SK-N-SH (cell line): Measurements from ENCODE around the gene TMEM165.

Experiments
- CHD2 ChIP-seq: fragments of 150-350 bp; IDR thresholded peaks from 2 replicates; pipeline ENCODE4 v1.6.1; 2018; ENCODE audit warnings: low read length; ENCODE audit not compliant: partially characterized antibody
- CTCF ChIP-seq: fragments of 200-600 bp; sonication (generic); IDR thresholded peaks from 2 replicates; pipeline ENCODE4 v1.6.1; 2017; ENCODE audit warnings: antibody characterized with exemption, mild to moderate bottlenecking, moderate library complexity
- EP300 ChIP-seq, 2 experiments: IDR thresholded peaks; 2 replicates each; pipeline versions ENCODE4 v1.4.0 to v1.6.1; 2012; ENCODE audit warnings: borderline replicate concordance in 1 of 2, low read depth in 1 of 2, low read length in 1 of 2
- GABPA ChIP-seq: IDR thresholded peaks from 2 replicates; pipeline ENCODE4 v1.4.0; 2012; ENCODE audit warnings: low read depth, mild to moderate bottlenecking
- IRF3 ChIP-seq: fragments of 150-350 bp; IDR thresholded peaks from 2 replicates; pipeline ENCODE4 v1.6.1; 2016; ENCODE audit warnings: mild to moderate bottlenecking, low read depth, low read length
- POLR2AphosphoS5 ChIP-seq: IDR thresholded peaks from 2 replicates; pipeline ENCODE4 v1.6.1; 2012; ENCODE audit warnings: low read depth, low read length
- TEAD4 ChIP-seq: IDR thresholded peaks from 2 replicates; pipeline ENCODE4 v1.4.0; 2012; ENCODE audit warnings: mild to moderate bottlenecking, borderline replicate concordance; ENCODE audit not compliant: insufficient read depth
- YY1 ChIP-seq: IDR thresholded peaks from 2 replicates; pipeline ENCODE4 v1.4.0; 2012; ENCODE audit warnings: low read depth, mild to moderate bottlenecking

DNA sequence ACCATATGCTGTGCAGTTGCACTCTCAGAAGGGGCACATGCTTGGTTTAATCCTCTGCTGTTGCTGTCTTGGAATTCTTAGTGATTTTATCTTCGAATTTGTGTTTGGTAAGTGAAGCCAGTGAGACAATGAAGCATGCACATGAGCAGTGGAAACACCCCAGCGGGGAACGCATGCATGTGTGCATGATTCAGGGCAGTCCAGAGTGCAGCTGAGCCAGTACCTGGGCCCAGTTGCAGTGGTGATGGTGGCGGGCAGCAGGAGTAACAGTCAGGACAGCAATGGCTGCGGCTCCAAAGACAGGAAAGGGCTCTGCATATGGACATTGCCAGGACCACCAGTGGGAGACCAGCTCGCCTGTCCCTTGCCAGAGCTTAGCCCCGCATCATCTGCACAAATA, 14.3 kb upstream of the TMEM165 start:
- TF ChIP-seq POLR2AphosphoS5, result no peak
- no peak for TF ChIP-seq EP300 (IDR thresholded peaks at IDR 0.05; ENCODE audit: borderline replicate concordance in 1 of 2, low read depth in 1 of 2, low read length in 1 of 2)
- TF ChIP-seq CTCF, result no peak
- TF ChIP-seq GABPA, result no peak
- TF ChIP-seq CHD2, result no peak
- TF ChIP-seq IRF3, result no peak
- TF ChIP-seq YY1, result no peak
- no peak for TF ChIP-seq TEAD4
